ENCODE results near the gene GSK3A. TPM values are rescaled to one million over a fixed set of nuclear protein-coding genes. Genes with fewer than 3 reads are reported as not detected.

The GSK3A gene
- total and polyA plus RNA-seq, 9 of the 15 experiments (the other 6 are each of a cell fraction or from before 2014, with no cell fraction given), result 0.62 to 90.7 (median 33.3) TPM

DNA sequence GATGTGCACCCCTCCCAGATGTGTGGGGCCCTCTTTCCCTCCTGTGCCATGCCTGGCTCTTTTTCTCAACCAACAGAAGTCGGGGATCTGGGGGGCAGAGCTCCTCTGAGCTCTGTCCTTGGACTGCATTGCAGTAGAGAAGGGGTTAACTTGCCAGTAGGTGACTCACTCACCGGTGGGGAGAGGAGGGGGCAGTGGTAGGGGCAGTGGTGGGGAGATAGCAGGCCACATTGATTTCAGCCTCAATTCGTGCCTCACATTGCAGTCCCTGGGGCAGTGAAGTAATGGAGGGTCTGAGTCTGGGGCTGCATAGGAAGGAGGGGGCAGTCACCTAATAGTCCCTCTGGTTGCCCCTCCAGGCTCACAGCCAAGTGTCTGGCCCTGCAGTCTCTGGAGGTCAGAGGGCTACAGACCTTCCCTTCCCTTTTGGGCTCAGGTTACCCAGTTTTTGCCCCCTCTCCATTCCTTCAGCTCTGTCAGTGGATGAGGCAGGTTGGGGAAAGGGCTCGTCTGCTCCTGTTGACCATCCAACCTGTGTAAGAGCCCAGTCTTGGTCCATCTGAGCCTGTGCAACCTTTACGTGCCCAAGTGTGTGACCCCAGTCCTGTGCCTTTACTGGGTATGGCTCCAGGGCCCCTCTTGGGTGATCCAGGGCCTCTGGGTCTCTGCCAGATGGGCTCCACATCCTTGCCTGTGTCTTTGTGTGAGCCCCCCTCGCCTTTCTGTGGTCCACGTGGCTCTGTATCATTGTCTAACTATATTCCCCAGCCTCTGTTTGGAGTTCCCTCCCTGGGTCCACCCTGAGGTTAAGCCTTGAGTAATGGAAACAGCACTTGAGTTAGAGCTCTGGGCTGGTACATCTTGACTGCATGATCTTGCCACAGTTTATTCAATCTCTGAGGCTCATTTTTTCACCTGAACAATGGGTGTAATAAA lies 39.7 kb upstream of the GSK3A start (continued):
- TF ChIP-seq YY1 (IDR thresholded peaks at IDR 0.05; ENCODE audit: borderline replicate concordance in 1 of 3, control insufficient read depth in 1 of 3, extremely low read depth in 1 of 3, insufficient read depth in 3 of 3, insufficient read length in 1 of 3, insufficient replicate concordance in 2 of 3, low read depth in 1 of 3, low read length in 2 of 3) (no peak), ZNF644 (tag; IDR thresholded peaks at IDR 0.05; ENCODE audit: low read depth) (no peak), MAZ (CRISPR knock-in tag; conservative IDR thresholded peaks at IDR 0.05 in 1 of 2, IDR thresholded peaks at IDR 0.05 in 1 of 2) (peak in 1 of 2 experiments; percentile 68; a peak in 1 of 4 replicates)
- TF ChIP-seq, protein P1, sequence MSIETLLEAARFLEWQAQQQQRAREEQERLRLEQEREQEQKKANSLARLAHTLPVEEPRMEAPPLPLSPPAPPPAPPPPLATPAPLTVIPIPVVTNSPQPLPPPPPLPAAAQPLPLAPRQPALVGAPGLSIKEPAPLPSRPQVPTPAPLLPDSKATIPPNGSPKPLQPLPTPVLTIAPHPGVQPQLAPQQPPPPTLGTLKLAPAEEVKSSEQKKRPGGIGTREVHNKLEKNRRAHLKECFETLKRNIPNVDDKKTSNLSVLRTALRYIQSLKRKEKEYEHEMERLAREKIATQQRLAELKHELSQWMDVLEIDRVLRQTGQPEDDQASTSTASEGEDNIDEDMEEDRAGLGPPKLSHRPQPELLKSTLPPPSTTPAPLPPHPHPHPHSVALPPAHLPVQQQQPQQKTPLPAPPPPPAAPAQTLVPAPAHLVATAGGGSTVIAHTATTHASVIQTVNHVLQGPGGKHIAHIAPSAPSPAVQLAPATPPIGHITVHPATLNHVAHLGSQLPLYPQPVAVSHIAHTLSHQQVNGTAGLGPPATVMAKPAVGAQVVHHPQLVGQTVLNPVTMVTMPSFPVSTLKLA (conservative IDR thresholded peaks at IDR 0.05), result peak; percentile 36 to 56; a peak in 3 of 4 replicates
